Measurements from ENCODE around the gene MLF2.

GRCh38 chr12:6736754-6737153 is 16.2 kb downstream of the MLF2 start:
- TF ChIP-seq POLR2A (IDR thresholded peaks at IDR 0.05; ENCODE audit: low read length) (no peak), GATA1 (IDR thresholded peaks at IDR 0.05; ENCODE audit: low read depth, low read length) (no peak)

Measured in erythroblast (primary cell).